Heart left ventricle (tissue), 13 donors: ENCODE results near the gene CCDC88B.

Experiments
- CTCF ChIP-seq, 12 donors: fragments of 200-600 bp; sonication (generic) in 4 of 12; IDR thresholded peaks; one replicate each; pipeline versions ENCODE4 v1.5.0 to v1.8.0; 2018 to 2022; ENCODE audit warnings: antibody characterized with exemption in 12 of 12, mild to moderate bottlenecking in 5 of 12
- POLR2A ChIP-seq, 2 donors: fragments of 450-650 bp; IDR thresholded peaks; one replicate each; pipeline ENCODE4 v1.6.1; 2017; ENCODE audit warnings: antibody characterized with exemption in 2 of 2, mild to moderate bottlenecking in 2 of 2, moderate library complexity in 2 of 2
- donor health status: ischemic (EF 13 %, LVEDD 7.1; RV severe dilation, severe dysfunction).
- donor health status: DM: no; HTN: yes; CAD: no.
- donor health status: DM: no; HTN: no; CAD: no.
- donor health status: ischemic (EF 25% LVEDD 6.9; RV normal size, moderate dysfunction).
- donor health status: ischemic (EF 25% LVEDD 5.7; RV mildly dilated, moderate dysfunction).
- donor health status: ischemic (EF 35%, LVEDD 5.7; RV mildly dilated, moderate dysfunction).
- donor health status: nonischemic (EF 11% LVEDD 7.7; RV severe dilation, severe dysfunction).
- donor health status: DM: yes; HTN: yes; CAD: no.
- donor health status: PGD.
- donor health status: ischemic (EF 29% LVEDD 5.4; RV normal size, mild dysfunction).
- donor health status: nonischemic (EF 23%, LVEDD 6.1; RV moderate dilation, normal function).

DNA sequence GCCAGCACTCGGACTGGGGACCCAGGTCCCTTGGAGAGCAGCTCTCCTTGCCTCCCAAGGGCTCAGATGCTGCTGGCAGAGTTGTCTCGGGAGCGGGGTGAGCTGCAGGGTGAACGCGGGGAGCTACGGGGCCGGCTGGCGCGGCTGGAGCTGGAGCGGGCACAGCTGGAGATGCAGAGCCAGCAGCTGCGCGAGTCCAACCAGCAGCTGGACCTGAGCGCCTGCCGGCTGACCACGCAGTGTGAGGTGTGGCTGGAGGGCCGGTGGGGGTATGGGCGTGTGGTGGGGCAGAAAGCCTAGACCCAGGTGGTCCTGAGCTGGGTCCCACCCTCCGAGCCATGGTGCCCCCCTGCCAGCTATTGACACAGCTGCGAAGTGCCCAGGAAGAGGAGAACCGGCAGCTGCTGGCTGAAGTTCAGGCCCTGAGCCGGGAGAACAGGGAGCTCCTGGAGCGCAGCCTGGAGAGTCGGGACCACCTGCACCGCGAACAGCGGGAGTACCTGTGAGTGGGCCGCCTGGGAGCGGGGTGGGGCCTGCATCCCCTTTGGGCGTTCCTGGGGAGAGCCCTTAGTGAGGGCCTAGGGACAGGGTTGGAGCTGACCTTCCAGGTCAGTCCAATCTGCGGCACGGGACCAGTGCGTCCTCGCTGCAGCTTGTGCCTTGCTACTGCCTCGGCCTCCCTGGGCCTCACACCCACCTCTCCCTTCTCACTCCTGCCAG lies 13.2 kb downstream of the CCDC88B start:
- TF ChIP-seq CTCF (IDR thresholded peaks at IDR 0.05), result no peak
- no peak for TF ChIP-seq POLR2A (IDR thresholded peaks at IDR 0.05)
